Sciatic nerve (tissue), 2 donors: Measurements from ENCODE around the gene SETD3. TPM values are rescaled to one million over a fixed set of nuclear protein-coding genes. Genes with fewer than 3 reads are reported as not detected.
A peak's percentile ranks its signal among the peaks of the same experiment; 100 is the strongest.

Source experiments
- ATAC-seq: fragments of 200-7000 bp; cut with Tn5 transposase; one replicate; pipeline ENCODE4 v1.9.1; 2020; ENCODE audit warnings: mild to moderate bottlenecking, moderate library complexity
- DNase-seq: peaks from one replicate; pipeline ENCODE4 v3.0.0-alpha.2; 2020; ENCODE audit warnings: low spot score
- intact Hi-C: fragments of 100-400 bp; cut with DNase I; formaldehyde crosslinking; loops from one replicate; pipeline ENCODE4 v1.14.2; 2022
- total RNA-seq: library from RNA; stranded (reverse); fragmentation: NEBNext Ultra II Directional; extraction: Animal tissue kit (Norgen Biotek cat#: 25700); gene quantifications from one replicate; pipeline ENCODE4 v1.2.1, GENCODE V29; 2021
- donor health status: DM: no; HTN: no; CAD: no.
- donor health status: DM: no; HTN: no; CAD: no.

Gene SETD3
- total RNA-seq, 1 donor from 2014 or later = 86.0 TPM

DNA sequence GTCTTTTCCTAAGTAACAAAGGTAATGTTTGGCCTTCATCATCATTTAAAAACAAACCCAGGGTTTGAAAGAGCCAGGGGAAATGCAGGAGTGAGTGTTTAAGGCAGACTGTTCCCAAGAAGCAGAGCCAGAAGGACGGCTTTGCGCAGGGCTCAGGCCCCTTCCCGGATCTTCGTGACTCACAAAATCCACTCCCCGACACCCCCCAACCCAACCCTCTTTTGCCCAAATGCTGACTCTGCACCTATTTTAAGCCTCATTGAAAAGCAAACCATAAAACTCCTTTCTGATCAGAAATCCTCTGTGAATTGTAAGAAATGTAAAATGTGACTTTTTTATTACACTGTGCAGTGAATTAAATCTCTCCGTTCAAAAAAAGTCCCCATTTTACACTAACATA lies 67.5 kb downstream of the SETD3 start:
- DNase-seq (no peak), ATAC-seq (no peak)
- intact Hi-C loops = no loop called here

DNA sequence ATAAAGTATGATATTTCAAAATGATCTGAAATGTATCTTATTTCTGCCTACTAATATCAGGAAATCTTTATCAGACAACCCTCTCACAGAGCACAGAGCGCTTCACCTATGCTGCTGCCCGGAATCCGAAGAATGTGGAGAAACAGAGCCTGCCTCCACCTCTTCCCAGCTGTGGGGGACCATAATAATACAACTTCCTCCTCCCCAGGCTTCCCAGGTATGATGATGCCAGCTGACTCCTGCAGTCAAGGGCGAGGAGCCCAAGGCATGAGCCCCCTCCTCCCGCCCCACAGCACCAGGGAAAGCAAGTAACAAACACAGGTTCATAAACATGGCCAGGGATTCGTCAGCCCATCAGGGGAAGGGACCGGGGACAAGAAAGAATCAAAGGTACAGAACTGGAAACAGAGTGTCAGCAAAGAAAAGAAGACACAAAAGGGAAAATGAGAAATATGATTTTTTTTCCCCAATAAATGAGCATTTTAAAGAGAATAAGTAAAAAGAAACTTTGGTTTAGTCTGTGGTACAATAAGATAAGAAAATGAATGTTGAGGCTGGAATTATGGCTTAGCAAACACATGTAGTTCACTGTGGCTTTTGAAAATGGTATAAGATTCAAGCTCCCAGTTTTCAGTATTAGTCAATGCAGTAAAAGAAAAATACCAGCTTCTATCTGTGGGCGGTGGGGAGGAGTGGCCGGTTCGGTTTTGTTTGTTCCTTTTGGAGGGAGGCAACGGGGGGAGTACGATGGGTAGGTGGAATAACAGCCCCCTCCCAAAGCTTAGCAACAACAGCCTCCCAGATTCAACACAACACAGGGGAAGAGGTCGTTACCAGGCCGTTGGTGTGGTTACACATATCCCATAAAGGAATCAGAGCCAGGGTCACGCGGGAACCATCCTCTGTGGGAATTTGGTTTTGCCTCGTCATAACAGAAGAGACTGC lies 68.3 kb downstream of the SETD3 start:
- peak; percentile 57 for ATAC-seq

DNA sequence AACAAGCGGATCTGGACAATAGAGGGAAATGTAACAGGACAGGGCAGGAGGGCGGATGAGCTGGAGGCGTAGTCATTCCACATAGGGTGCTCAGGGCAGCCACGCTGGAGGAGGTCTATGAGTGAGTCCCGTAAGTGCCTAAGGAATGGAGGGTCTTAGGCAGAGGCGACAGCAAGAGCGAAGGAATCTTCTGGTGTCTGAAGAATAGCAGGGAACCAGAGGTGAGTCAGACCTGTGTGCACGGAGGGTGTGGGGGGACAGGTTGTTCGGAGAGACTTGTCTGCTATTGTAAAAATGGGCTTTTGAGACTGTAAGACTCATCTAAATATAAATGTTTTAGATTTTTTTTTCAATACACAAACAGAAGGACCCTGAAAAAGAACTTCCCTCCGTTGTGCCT lies 70.6 kb downstream of the SETD3 start:
- intact Hi-C loops = no loop called here
- DNase-seq (no peak), ATAC-seq (no peak)

More for the DNA sequence above, 68.3 kb downstream of the SETD3 start:
- no peak for DNase-seq
- intact Hi-C loops = no loop called here

DNA sequence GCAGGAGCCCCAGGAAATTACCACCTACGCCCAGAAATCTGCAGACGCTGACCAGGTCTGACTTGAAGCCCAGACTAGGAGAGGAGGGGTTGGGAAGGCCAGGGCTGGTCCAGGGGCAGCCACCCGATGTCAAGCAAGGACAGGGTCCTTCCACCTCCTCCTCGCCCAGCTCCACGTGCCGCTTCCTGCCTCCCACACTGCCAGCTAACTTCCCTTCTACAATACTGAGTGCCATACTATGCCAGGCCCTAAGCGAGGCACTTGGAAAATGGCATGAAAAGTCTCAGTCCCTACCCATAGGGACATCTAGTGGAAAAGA lies 71.7 kb downstream of the SETD3 start:
- no peak for ATAC-seq
- no peak for DNase-seq
- intact Hi-C loops = no loop called here

DNA sequence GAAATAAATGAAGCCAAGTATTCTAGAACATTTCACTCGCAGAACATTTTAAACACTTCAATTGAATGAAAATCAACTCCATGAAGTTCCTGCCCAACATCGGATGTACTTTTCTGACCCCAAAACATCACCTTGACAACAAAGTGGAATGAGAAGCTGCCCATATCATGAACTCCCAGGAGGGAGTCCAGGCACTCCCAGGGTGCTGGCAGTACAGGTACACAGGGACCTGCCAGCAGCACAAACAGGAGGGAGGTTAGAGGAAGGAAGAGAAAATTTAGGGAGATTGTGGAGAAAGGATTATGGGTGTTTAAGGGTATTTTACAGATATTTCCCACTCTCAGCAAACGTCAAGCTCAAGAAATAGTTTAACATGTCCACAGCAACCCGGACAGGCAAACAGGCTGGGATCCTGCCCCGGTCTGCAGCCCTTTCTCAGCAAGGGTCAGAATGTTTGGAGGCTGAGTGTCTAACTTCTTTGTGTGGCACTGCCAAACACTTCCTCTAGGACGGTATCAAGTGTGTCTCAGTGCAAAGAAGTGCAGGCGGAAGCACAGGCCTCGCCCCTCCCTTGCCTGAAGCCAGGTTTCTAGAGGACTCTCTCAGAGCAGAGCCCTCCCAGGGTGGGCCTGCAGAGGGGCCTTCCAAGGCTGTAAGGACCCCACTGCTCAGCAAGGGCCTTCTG lies 72.2 kb downstream of the SETD3 start:
- DNase-seq (no peak), ATAC-seq (no peak)
- intact Hi-C loops = no loop called here

DNA sequence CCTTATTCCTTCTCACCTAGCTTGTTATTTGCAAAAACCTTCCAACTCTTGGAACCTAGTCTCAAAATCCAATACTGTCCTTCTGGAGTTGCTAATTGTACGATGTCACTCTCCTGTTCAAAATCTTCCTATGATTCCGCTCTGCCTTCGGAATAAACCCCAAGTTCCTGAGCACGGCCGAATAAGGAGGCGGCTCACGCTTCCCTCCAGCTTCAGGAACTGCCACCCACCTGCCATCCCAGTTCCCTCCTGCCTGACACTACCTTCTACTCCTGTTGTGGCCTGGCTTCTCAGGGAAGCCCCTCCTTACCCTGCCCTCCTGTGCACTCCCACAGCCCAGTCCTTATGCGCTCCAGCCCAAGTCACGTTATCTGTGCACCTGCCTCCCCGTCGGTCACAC lies 73.2 kb downstream of the SETD3 start:
- DNase-seq = no peak
- intact Hi-C loops = no loop called here
- no peak for ATAC-seq

DNA sequence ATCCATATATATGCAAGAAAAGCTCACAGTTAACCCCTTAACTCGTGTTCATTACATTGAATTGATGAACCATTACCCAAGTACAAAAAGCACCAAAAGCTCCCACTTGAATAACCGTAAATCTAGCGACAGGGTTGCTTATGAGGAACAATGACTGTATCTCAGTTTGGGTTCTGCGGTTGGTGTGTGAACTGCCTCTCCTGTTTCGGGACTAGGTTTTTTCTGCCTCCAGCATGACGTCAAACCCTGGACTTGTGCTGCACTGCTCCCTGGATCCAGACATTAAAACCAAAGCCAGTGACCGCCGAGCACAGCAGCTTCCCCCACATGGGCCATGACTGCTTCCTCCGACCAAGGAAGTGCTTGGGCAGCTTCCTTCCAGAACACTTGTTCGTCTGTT lies 77.7 kb downstream of the SETD3 start:
- no peak for ATAC-seq
- intact Hi-C loops = no loop called here
- no peak for DNase-seq

DNA sequence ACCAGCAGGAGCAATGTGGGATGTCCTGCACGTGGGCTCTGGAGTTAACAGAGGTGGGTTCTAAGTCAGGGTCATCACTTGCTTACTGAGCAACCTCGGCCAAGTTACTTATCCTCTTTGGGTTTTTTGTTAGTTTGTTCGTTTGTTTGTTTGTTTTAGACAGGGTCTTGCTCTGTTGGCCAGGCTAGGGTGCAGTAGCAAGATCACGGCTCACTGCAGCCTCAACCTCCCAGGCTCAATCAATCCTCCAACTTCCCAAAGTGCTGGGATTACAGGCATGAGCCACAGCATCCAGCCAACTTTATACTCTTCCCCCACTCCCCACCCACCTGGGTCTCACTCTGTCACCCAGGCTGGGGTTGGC lies 78.4 kb downstream of the SETD3 start:
- ATAC-seq = no peak
- intact Hi-C loops = no loop called here
- no peak for DNase-seq

DNA sequence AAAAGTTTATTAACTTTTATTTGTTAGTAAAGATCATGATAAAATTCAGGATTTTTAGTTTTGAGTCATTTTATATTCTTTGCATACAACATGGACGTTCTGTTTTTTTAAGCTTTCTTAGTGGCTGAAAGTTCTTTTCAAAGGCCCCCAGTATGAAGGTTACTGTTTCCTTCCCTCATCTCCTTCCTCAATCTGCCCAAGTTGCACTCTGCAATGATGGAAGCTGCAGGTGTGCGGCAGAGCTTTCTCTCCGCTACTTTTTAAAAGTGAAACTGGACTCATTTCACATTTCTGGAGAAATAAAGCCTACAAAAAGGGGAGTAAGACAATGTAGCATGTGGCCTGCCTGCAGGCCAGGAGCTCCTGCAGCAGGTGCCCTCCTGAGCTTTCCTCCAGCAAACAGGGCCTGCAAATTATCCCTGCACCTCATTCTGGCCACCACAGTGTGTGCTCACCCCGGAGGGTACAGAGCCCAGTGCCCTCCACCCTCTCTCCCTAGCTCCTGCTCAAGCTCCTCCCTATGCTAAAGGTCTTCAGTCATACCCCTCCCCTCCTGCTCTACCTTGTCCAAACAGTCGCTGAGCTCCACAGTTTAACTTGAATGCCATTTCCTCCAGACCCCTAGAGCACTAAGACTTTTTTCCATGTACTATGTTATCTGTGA lies 78.9 kb downstream of the SETD3 start:
- DNase-seq (no peak), ATAC-seq (no peak)
- intact Hi-C loops = no loop called here

DNA sequence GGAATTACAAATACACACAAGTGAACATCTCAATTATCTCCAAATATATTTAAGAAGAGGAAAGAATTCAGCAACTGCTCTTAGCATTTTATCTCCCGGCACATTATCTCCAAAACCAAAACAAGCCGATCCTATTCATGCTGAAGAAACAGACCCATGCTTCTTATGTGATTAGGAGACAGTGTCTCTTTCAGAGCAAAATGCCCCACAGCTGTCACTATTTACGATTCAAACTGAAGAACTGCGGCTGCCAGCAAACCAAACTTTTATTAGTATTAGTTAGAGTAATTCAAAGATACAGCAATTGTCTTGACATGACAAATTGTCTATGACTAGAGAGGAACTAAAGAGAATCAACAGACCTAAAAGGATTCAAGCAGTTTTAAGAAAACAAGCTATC lies 79.4 kb downstream of the SETD3 start:
- ATAC-seq (no peak), DNase-seq (no peak)
- intact Hi-C loops = no loop called here

DNA sequence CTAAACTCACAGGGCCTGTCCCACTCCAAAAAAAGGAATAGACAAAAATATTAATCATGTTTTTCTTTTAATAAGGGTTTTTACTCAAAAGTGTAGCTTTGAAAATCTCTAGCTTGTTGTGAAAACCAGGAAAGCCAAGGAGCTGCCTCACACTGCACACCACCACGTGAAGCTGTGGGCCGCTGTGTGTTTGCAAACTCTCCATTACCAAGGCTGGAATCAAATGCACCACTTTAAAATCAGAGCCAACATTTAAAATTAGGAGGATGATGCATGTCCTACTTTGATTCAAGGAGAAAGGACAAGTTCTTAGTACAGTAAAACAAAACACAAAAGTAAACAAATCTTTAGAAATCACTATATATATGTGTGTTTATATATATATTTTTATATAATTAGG lies 83.0 kb downstream of the SETD3 start:
- ATAC-seq (no peak), DNase-seq (no peak)
- intact Hi-C loops = no loop called here

DNA sequence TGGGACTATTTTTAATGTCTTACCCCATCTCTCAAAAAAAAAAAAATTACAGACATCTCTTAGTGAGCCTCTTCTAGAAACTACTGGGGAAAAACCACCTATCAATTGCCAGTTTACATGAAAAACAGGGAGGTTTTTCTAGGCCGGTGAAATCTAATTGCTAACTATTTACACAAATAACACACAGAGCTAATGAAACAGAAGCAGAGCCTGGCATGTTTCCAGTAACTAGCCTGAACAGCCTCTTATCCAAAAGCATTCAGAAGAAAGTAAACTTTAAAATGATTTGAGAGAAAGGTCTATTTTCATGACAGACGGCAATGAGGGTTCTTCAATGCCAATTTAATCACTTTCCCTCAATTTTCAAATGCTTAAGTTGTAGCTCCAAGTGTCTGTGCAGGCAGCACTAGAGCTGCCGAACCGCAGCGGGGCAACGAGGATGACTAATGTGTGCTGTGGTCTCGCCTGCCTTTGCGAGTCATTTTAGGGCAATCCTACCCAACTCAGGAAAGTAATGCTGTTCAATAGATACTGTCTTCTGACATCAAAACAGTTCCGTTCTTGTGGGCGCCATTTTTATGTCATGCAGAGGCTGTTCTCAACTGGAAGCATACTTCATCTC lies 84.6 kb downstream of the SETD3 start:
- no peak for ATAC-seq
- intact Hi-C loops = no loop called here

DNA sequence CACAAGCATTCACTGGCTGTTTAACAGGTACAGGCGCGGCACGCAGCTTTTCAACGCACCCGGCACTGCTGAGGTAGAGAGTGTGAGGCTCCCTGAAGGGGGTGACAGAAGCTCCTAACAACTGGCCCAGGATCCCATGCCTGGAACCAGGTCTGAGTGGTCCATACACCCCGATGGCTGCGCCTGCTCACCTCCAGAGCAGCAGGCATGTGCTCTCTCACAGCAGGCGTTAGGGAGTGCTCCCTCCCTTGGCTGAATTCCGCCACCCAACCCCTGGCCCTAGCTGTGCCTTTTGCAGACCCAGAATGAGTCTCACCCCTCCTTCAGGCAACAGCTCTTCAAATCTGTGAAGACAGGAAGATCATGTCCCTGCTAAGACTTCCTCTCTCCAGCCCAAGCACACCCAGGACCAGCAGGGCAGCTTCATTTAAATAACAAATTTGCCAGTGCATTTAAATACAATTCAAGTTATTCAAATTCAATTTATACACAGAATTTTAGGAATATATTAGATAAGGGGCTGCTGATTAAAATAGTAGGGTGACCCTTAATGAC lies 86.0 kb downstream of the SETD3 start:
- no peak for DNase-seq
- intact Hi-C loops = no loop called here
- no peak for ATAC-seq

More for the DNA sequence above, 84.6 kb downstream of the SETD3 start:
- DNase-seq = no peak

DNA sequence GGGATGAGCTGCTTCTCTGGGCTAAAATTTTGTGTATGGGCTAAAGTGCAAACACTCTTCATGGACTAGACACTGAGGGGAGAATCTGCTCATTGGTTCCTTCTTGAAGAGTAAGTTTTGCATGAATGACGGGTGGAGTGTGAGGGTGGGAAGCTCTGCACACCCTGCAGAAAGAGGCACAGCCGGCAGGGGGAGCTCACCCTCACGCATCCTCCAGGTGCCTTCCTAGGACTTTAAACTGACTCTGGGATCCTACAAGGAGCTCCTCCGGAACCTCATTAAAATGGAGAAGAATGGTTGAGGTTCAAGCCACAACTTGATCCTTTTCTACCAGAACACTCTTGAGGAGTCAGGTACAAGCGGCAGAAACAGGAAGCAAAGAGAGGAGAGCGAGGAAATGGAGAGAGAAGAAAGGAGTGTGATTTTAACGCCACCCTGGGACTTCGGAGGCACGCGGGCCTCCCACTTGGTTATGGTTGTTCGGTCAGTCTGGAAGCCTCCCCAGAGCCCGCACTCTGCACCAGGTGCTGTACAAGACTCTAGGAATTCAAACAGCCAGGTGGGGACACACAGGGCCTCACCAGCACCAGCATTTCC lies 87.5 kb downstream of the SETD3 start:
- DNase-seq (no peak), ATAC-seq (peak; percentile 57)
- intact Hi-C loops = no loop called here

DNA sequence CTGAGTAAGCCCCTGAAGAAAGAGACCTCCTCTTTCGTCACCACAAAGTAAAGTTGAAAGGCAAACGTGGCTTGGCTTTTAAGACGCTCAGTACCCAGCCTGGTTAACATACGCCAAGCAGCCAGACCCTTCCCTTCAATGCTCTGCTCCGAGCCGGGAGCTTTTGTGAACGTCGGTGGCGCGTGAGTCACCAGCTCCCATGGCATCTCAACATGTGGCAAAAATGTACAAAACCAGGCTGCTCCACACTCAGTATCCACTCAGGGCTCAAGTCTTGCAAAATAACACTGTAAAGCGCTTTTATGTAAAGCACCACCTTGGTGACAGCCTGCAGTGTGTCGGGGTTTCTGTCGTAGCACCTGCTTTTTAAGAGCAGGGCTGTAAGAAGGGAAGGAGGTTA lies 89.0 kb downstream of the SETD3 start:
- intact Hi-C loops = no loop called here
- no peak for ATAC-seq

DNA sequence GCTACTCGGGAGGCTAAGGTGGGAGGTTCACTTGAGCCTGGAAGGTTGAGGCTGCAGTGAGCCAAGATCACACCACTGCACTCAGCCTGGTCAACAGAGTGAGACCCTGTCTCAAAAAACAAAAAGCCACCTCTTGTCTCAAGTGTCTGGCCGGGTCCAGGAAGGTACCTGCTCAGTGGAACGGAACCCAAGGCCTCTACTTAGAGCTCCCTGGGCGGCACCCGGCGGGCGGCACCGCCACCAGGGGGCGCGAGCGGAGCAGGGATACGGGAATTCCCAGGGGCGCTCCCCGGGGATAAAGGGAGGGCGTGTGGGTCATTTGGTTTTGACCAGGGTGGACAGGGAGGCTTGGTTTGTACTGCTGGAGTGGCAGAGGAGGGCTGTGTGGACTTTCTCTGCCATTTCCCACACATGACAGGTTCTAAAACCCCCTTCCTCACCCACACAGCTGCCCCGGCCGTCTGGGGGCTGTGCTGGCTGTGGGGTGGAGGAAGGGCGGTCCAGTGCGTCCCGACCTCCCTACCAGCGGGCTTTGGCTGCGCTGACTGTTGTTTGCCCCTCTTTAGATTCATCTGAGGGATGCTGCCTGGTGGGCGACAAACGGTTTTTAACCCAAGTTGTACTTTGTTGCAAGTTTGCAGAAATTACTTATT lies 91.4 kb downstream of the SETD3 start:
- no peak for DNase-seq
- no peak for ATAC-seq
- intact Hi-C loops = no loop called here

More for the DNA sequence above, 89.0 kb downstream of the SETD3 start:
- DNase-seq = no peak

DNA sequence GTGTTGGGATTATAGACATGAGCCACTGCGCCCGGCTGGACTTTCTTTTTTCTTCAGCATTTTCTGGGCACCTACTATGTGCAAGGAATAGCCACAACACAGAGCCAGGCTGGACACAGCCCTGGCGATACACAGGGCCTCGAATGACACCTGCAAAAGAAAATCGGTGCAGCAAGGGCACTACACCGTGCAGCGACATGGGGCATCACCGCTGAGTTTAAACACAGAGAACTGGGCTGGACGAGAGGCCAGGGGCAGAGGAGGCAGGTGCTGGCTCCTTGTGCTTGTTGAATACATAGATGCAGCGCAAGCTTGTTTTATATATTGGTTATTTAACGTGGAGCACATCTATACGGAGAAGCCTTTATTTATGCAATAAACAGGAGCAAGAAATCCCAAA lies 92.4 kb downstream of the SETD3 start:
- intact Hi-C loops = no loop called here
- ATAC-seq = no peak
- no peak for DNase-seq

DNA sequence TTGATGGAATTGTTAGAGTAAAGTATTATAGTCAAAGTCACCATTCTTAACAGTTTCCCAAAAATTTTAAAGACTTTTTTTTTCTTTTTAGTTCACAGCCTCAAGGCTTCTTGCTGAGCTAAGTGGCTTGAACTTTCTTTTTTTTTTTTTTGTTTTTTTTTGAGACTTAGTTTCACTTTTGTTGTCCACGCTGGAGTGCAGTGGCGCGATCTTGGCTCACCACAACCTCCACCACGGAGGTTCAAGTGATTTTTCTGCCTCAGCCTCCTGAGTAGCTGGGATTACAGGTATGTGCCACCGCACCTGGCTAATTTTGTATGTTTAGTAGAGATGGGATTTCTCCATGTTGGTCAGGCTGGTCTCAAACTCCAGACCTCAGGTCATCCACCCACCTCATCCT lies 92.8 kb downstream of the SETD3 start:
- intact Hi-C loops = no loop called here
- DNase-seq = no peak

More for the DNA sequence above, 92.8 kb downstream of the SETD3 start:
- ATAC-seq = no peak
